C4-2B (cell line): ENCODE data around the gene PDGFD.

Source experiments
- CTCF ChIP-seq: fragments of 450-650 bp; conservative IDR thresholded peaks from 2 replicates; pipeline ENCODE4 v1.5.1; 2017; ENCODE audit warnings: mild to moderate bottlenecking
- ZFX ChIP-seq: fragments of 450-650 bp; IDR thresholded peaks from 2 replicates; pipeline ENCODE4 v1.6.1; 2017

- TF ChIP-seq CTCF (no peak), ZFX (no peak)
Measured at GRCh38 chr11:103994094-103994493, 169.9 kb downstream of the PDGFD start.
